HG03460 (cell line): ENCODE measurements around the gene C18orf63.
A peak's percentile ranks its signal among the peaks of the same experiment; 100 is the strongest.
"Not testable (repeated sequence)": the region's sequence is repeated elsewhere in the genome, so short reads cannot be mapped to it uniquely, and the experiment has no call there.

Experiments
- ATAC-seq: cut with Tn5 transposase; IDR thresholded peaks from one replicate; pipeline ENCODE4 v1.9.1; 2021; ENCODE audit not compliant: unreplicated experiment

C18orf63 gene

DNA sequence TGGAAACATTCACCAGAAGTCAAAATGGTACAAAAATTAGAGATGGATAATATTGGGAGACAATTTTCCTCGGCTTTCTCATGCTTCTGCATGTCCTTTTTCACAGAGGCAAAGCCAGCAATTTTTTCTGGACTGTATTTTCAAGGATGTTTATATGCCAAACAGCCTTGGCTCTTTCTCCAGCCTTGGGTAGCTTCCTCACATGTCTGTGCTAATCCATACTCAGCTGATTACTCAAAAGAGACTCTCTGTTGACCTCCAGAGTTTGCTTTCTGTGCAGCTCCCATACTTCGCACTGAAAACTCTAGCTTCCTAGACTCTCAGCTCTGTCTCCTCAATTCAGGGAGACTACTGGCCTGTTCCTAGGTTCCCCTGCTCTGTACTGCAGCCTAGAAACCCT is 10.6 kb downstream of the C18orf63 start:
- ATAC-seq: no peak

DNA sequence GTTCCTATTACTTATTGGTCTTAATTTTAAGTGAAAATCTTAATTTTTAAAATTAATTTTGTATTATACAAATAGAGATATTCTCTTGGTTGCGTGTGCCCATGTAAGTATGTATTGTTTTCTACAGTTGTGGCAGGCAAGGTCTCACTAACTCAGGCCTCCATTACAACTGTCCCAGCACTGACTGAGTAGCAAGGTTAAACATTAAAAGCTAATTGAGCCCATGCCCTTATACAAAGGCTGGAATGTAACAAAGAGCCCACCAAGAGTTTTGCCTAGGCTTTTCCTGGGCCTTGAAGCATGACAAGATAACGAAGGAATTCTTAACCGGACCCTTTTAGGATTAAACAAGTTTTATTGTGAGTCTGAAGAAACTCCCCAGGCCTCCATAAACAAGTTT is 11.2 kb downstream of the C18orf63 start:
- ATAC-seq: not testable (repeated sequence)

DNA sequence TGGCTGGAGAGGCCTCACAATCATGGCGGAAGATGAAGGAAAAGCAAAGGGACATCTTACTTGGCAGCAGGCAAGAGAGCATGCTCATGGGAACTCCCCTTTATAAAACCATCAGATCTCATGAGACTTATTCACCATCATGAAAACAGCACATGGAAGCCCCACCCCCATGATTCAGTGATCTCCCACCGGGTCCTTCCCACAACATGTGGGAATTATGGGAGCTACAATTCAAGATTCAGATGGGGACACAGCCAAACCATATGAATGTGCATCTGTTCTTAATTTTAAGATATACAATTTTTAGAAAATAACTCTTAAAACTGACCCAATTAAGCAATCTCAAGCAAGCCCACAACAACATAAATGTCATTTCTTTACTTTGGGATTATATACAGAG is 12.6 kb downstream of the C18orf63 start:
- no peak for ATAC-seq

DNA sequence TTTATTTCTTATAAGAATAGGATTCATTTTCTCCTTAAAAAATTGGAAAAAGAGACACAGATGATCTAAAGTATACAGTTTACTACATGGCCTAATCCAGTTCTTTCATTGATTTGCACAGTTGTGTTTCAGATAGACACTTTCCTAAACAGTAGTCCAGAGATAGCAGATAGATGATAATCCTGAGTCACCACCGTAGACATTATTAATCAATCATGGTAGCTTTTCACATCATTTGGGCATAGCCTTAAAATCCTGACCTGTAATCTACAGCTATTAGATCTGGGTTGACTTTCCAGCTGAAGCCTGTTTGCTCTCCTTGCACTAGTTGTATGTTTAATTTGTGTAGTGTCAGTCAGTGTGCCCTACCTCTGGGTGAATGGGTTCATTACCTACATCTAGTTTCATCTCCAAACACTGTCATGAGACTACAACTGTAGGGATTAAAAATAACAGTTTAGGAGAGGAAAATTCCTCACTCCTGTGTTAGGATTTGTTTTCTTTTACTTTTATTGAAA is 14.1 kb downstream of the C18orf63 start:
- ATAC-seq: no peak

DNA sequence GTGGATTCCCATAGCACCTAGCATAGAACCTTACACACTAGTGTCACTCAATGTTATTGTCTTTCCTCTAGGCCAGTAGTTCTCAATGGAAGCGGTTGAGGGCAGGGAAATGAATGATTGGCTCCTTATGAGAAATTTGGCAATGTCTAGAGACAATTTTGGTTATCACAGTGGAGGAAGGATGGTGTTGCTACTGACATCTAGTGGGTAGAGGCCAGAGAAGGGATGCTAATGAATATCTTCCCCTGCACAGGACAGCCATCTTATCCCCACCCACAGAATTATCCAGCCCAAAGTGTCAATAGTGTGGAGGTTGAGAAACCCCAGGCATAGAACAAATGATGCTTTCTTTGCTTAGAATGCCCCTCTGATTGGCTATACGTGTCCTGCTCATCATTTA is 15.8 kb downstream of the C18orf63 start:
- ATAC-seq: no peak

DNA sequence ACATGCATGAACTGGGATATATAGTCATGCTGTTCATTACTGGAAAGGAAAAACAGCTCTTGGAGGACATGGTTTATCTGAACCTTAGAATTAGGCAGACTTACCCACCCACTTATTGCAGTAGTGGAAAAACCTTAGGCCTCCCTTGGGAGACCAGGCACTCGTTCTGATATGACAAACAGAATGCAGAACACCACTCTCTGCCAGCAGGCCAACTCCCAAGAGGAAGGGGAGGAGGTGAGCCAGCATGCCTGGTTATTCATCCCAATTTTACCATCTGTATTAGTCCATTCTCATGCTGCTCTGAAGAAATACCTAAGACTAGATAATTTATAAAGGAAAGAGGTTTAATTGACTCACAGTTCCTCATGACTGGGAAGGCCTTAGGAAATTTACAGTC is 17.5 kb downstream of the C18orf63 start:
- ATAC-seq: no peak

DNA sequence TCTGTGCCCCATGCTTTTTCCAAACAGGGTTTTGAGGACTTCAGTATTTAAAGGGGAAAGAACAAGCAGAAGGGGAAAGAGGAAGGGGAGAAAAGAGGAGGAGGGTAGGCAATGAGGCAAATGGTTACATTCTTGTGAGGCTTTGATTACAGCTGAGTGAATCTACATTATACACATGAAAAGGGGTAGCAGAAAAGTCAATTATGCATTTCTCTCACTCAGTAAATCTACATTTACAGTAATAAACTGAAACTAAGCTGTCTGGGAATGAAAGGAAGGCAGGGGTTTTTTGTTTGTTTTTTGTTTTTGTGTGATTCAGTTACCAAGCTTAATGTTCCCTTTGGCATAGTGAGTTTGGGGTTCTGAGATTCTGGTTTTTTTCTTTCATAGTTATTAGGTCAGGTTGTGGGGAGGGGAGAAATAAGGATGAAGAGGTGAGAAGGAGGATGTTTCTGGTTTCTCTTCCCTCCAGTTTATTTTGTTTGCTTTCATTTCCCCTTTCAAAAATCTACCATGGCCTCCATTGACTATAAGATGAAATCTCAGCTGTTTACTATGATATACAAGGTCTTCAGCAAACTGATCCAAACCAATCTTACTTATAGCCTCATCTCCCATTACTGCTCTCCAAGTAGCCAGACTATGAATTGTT is 18.7 kb downstream of the C18orf63 start:
- peak; percentile 51 for ATAC-seq

DNA sequence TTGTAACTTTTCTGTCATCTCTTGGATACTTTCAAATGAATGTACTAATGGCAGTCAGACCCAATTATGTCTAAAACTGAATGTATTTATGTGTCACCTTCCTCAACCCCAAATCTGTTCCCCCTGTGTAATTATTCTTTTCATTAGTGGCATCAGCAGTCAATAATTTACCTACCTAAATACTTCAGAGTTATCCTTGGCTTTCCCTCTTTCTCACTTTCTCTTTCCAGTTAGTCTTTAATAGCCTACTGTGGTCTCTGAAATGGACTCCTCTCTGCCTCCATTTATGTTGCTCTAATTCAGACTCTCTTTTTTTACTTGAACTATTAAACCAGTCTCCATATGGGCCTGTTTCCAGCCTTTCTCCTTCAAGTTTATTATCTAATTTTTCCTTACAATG is 21.0 kb downstream of the C18orf63 start:
- ATAC-seq: no peak

DNA sequence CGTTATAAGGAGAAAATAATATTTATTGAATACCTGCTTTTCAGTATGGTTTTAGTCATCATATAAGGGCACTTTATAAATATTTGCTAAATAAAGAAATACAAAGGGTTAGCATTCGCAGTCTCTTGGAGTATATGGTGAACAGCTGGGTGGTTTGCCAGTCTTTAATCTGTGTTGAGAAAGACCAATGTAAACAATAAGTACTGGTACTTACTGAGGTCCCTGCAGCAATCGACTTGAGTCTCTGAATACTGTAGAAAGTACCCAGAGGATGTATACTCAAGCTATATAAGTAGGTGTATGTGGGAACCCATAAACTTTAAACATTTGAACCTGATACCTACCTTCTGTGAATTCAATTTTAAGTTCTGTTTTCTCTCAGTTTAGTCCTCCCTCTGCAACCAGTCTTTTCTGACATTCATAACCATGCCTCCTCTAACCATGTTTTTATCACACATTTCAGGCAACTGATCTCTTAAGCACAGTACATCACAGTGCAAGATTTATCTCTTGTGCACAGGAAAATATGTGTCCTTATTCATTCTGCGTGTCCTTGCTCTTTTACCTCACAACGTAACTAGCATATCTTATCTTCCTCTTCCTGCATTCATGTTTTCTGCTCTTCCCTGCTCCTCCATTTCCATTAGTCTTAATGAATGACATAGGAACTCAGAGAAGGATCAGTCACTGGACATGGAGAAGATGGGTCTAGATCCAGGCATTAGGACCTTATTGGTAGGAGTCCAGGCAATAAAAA is 21.7 kb downstream of the C18orf63 start:
- ATAC-seq: no peak

DNA sequence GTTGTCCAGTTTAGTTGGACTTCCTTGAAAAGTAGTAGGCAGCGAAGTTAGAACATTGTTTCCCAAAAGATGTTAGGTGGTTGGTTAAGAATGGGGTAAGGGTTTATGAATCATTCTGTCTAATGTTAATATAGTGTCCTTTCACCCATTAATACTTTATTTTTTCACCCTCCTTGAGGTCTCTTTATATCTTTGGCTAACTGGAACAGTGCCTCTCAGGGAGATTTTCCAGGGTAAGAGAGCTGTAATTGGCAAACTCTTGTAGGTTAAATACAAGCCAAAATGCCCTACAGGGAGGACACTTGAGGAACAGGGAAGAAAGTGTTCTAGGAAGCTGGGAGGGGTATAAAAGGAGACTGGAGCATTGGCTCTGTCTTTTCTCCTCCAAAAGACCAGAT is 22.3 kb downstream of the C18orf63 start:
- ATAC-seq: no peak

DNA sequence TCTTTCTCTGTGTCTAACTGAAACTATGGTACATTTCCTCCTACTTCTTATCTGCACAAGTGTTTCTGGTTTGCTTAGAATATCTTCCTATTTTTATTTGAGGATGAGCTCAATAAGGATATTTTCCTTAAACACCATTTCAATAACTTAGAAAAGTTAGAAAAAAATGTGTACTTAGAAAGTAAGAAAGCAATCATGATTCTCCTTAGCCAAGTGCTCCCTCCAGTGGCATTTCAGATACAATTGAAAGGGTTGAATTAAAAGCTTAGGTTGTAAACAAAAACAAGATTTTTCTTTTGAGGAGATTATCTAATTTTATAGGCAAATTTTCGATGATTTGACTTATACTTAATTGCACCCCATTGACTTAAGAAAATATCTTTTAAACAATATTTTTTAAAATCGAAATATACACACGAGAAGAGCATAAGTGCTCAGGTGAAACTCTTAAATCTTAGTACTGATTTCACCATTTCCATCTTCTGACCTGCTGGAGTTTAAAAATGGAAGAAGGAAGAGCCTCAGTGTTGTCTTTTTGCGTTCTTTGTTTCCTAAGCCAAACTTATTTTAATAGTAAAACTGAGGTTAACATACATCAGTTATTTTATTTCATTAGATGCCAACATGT is 26.9 kb downstream of the C18orf63 start:
- ATAC-seq: no peak

DNA sequence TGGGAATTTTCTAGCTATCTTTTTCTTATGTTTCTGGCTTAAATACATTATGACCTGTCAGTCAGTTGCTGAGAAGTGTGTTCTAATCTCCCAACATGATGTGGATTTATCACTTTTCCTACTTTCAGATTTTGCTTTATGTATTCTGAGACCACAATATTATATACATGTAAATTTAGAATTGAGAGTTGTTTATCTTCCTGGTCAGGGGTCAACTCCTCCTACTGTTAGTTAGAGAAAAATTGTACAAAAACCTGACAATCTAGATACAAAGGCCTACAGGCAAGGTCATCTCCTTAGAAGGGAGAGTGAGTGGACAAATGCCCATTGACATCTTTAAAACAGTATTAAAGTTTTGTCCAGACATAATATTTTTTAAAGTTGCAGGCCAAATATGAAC is 30.6 kb downstream of the C18orf63 start:
- ATAC-seq: no peak

DNA sequence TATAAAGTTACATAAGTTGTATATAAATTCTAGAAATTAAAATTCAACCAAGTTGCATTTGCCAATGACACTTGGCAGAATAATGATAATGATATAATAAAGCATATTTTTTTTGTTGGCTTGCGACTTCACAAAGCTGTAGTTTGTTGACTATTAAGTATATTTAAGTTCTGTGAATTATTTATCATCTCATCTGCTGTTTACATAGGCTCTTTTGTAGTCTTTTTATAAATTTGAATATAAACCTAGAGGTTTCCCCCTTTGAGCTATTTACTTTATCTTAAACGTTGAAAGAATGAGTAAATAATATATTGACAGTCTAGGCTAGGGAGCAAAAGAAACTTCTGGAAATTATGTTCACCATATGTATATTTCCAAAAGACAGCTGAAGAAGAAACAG is 32.9 kb downstream of the C18orf63 start:
- ATAC-seq: no peak

DNA sequence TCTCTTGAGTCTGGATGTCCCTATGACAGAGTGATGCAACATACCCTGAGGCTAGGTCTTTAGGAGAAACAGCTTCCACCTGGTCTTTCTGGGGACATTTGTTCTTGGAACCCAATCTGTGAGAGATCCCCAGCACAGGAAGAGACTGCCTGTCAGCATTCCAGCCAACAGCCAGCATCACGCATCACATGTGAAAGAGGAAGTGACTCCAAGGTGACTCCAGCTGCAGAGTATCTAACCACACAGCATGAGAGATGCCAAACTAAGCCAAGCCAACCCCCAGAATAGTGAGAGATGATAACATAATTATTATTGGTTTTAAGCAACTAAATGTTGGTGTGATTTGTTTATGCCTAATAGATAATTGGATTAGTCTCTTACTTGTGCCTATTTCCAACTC is 35.7 kb downstream of the C18orf63 start:
- no peak for ATAC-seq

DNA sequence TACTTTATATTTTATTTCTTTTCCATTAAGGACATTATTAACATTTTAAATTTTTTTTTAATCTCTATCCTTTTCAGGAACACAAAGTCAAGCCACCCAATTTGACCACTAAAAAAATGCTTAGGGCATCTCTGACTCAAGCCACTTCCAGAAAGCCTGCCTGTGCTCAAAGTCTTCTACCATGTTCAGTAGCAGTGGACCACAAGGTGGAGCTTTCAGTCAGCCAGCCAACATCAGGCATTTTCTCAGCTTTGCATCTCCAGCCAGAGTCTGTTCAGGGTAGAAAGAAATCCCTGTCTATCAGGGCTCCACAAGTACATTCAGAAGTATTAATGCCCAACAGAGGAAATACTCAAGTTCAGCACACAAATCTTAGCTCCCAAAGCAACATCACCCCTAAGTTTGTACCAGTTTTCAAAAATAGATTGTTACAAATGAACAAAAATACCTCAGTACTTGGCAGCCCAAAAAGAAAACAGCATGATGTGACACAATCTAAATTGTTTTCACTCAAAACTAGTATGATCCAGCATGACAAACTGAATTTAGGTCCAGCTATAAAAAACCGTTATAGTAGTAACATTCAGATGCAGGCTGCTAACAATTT is 37.6 kb downstream of the C18orf63 start:
- no peak for ATAC-seq

DNA sequence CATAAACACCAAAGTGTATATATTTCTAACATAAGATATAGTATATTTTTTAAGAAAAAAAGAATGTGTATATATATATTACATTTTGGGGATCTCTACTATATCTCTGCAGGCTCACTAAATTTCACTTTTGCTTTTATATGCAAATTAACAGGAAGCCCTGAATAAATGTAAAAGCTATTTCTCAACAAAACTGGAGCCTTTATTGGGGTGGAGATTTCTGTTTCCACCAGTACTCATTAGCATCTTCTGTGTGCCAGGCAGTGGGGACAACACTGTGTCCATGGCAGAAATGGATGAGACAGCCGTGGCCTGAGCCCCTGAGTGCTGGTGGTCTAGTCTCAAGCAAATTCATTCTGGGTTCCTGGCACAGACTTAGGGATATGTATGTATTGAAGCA is 41.3 kb downstream of the C18orf63 start:
- ATAC-seq: no peak

DNA sequence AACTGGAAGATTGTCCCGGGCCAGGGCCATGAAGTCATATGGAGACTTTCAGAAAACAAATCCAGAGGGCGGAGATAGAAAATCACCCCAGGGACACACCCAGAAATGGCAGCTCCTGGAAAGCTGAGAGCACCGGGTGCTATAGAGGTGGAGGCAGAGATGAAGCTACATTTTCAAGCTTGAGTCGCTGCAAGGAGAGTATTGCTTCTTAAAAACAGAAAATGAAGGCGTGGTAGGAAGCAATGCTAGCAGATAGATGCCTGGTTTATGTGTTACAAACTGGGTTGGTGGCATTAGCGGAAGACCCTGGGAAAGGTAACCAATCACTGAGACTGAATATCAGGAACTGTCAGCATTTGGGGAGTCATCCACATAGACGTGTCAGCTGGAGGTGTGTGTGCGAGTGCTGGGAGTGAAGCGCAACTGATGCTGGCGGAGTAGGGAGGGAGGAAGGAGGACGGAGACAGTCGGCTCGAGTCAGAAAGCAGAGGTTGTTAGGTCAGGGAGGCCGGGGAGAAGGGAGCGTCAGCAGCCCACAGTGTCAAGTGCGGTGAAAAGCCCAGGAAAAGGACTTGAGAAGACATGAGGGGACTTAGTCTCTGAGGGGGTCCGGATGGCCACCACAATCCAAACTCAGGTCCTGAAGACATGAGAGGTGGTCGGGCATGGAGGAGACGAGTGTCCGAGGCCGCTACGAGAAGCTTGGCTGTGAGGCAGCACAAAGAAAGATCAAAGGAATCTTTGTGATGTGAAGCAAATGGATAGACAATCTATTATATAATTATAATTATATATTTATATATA is 45.4 kb downstream of the C18orf63 start:
- ATAC-seq: no peak

DNA sequence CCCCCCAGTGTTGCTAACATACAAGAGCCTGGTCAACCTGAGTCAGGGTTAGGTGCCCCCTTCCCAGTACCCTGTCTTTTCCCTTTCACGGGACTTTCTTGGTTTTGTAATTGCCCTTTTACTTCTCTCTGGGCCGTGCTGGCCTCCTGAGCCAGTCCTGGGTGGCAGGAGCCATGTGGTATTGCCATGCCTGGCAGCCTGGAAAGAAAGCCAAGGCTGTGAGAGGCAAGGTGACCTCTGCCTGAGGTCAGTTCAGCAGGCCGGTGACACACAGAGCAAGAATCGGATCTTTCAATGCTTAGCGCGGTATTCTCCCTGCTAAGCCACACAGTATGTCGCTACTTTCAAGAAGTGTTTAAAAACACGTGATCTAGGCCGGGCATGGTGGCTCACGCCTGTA is 52.3 kb downstream of the C18orf63 start:
- no peak for ATAC-seq

DNA sequence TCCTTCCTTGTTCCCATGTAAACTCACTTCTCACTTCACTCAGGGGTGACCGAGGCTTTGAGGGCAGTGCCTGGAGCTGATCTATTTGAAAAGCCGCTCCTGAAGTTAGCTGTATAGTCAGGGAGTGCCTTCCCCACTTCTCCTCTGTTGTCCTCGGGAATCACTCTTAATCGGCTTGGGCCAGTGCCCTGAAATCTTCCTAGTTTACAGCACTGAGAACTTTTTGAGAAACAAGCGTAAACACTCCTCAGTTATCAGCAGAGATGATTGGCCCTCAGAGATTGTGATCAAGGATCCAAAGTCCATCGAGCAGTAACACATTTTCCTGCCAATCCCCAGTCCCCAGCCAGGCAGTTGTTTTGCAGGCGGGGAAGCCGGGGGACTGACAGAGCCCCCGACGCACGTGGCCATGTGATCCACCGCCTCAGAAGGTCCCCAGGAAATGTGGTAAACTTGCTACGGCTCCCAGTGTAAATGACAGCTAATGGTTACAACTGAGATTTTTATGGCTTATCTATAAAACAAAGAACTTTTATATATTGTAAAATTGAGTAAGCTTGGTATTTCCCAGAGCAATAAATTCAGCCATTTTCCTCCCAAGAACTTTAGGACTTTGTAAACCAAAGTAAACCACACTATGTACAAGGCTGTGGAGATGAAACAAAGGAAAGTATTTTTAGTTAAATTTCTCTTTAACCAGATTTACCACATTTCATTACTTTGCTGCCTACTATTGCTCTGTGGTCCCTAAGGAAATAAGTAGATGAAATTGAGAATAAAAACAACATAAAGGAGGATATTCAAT is 53.5 kb downstream of the C18orf63 start:
- no peak for ATAC-seq

DNA sequence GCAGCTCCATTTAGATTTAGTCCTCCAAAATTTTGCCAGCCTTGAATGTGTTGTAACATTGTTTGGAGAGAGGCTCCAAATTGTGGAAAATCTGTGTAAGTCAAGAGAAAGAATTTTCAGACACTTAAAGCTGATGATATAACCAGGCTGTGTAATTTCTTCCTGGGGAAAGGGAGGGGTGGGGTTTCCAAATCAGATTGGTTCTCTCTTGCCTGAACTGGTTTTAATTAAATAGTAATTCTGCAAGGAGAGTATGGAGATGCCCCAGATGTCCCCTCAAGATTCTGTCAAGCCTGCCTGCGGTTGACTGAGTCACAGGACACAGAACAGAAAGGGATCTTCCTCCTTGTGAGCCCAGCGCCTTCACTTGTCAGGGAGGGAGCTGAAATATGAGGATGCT is 54.5 kb downstream of the C18orf63 start:
- no peak for ATAC-seq
